Stimulated activated CD4-positive, alpha-beta T cell treated with anti-CD3 and anti-CD28 coated beads, TNF-alpha, amount 100 ng/mL, for 1 hour (primary cell): Measurements from ENCODE around the gene MTG1.
"Not testable (repeated sequence)": the region's sequence is repeated elsewhere in the genome, so short reads cannot be mapped to it uniquely, and the experiment has no call there.

Source experiments
- DNase-seq, 3 donors: peaks; one replicate each; pipeline ENCODE4 v3.0.0-alpha.2; 2020; ENCODE audit warnings: low read depth in 3 of 3, low spot score in 1 of 3

MTG1 gene

DNA sequence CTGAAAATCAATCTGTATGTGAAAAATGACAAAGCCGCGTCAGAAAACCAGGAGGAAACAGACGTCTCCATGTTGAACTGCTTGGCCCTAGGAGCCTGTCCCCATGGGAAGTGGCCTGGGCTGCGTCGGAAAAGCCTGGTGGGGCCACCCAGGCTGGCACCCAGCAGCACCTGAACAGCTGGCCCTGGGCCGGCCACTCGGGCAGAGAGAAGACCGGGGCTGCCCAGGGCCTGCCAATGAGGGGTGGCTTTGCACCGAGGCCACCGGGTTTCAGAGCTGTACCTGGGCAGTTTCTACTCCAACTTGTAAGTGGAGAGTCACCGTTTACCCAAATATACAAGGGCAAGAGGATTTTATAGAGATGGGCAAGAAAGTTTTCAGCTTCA, 35.0 kb upstream of the MTG1 start:
- DNase-seq, result no peak

GRCh38 chr10:133359554-133359971, 34.4 kb upstream of the MTG1 start:
- DNase-seq, result no peak

- no peak for DNase-seq
Measured at GRCh38 chr10:133359972-133360610, 33.9 kb upstream of the MTG1 start.

DNA sequence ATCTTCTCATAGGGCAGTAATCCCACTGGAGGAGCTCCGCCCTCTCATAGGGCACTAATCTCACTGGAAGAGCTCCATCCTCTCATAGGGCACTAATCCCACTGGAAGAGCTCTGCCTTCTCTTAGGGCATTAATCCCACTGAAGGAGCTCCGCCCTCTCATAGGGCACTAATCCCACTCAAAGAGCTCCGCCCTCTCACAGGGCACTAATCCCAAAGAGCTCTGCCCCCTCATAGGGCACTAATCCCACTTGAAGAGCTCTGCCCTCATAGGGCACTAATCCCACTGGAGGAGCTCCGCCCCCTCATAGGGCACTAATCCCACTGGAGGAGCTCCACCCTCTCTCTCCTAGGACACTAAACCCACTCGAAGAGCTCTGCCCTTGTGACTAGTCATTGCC, 32.7 kb upstream of the MTG1 start:
- no peak for DNase-seq

GRCh38 chr10:133361773-133362441, 32.0 kb upstream of the MTG1 start:
- no peak for DNase-seq

GRCh38 chr10:133362846-133363245, 31.1 kb upstream of the MTG1 start:
- DNase-seq, result no peak

- DNase-seq, result no peak
Measured at GRCh38 chr10:133364645-133365431, 29.1 kb upstream of the MTG1 start.

GRCh38 chr10:133365461-133366129, 28.4 kb upstream of the MTG1 start:
- DNase-seq, result no peak

GRCh38 chr10:133366130-133366478, 27.9 kb upstream of the MTG1 start:
- no peak for DNase-seq

GRCh38 chr10:133366751-133367150, 27.2 kb upstream of the MTG1 start:
- DNase-seq, result no peak

GRCh38 chr10:133367461-133367860, 26.5 kb upstream of the MTG1 start:
- not testable (repeated sequence) for DNase-seq

DNA sequence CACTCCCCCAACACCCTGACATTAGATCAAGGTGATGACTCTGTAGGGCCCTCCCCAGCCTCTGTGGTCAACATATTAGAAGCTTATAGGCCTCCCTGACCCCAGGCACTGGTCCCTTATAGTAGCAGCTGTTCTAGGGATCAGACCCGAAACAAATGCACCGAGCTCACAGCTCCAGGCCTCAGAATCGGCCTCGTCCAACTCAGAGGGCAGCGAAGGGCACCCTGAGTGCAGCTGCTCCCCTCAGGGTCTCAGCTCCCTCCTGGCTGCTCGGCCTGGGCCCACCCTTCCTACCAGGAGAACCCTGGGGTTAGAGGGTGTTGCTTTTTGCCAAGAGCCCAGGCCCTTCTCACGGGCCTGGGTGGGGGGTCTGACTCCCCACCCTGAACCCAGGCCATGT, 25.8 kb upstream of the MTG1 start:
- no peak for DNase-seq

DNA sequence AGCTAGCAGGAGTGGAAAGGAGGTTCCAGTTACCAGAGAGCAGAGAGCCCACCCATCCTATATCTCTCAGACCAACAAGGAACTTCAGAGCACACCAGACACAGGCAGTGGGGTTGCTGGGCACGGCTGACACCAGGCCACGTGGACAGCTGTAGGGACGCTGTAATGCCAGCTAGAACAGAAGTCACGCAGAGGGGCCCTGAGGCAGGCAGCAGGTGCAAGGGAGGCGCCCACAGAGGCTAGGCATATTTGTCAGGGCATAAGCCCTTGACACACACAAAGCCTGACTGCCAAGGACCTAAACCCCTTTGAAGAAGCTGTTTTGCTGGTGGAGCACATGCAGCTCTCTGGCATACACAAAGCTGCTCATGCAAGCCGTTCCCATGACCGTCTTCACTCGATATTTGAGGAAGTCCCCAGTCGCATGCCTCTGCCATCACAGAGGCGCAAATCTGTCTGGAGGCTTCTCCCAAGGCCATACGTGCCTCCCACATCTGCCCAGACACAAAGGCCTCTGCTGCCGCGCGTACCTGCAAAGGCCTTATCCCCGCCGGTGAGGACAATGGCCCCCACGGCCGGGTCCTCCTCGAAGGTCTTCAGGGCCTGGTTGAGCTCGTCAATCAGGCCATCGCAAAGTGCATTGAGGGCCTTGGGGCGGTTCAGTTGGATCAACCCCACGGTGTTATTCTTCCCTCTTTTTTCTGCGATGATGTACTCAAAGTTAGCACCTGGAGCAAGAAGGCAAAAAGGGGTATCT, 23.7 kb upstream of the MTG1 start:
- DNase-seq, result no peak

DNA sequence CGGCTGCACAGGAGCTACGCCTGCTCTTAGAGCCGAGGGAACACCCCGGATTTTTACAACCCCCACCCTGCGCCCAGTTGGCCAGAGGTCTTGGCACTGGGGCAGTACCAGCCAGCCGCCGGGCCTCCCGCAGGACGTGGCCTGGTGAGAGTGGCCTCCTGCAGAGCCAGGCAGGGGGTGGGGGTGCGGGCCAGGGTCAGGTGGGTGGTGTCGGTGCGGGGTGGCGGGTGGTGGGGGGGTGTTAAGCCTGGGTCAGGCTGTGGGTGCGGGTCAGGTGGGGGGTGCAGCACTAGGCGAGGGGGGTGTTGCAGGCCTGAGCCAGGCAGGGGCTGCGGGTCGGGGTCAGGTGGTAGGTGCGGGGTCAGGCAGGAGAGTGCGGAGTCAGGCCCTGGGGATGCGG, 21.4 kb upstream of the MTG1 start:
- DNase-seq, result no peak

- peak; percentile 76 to 93 (median 81) for DNase-seq
Measured at GRCh38 chr10:133373174-133374090, 20.5 kb upstream of the MTG1 start, which contains the start of gene ECHS1. TSS of gene ECHS1 (minus strand) at chr10:133373354. CDS start at chr10:133373333, 21 bp downstream.

DNA sequence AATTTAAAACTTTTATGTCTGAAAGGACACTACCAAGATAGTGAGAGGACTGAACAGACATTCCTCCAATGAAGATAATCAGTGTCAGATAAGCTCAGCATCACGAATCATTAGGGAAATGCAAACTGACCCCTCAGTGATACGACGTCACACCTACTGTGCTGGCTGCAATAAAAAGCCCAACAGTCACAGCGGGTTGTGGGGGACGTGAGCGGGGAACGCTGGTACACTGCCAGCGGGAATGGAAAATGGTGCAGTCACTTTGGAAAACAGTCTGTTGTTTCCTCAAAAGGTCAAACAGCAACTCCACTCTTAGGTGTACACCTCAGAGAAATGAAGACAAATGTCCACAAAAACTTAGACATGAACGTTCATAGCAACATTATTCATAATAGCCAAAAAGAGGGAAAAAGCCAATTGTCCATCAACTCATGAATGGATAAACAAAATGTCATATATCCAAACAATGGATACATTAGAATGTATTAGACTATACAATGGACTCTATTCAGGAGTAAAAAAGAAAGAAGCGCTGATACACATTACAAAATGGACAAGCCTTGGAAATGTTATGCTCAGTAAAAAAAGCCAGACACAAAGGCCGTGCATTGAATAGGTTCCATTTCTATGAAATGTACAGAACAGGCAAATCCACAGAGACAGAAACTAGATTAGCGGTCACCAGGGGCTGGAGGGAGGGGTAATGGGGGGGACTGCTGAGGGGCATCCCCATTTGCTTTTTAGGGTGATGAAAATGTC, 18.4 kb upstream of the MTG1 start:
- no peak for DNase-seq

- DNase-seq, result not testable (repeated sequence)
Measured at GRCh38 chr10:133376183-133376582, 17.8 kb upstream of the MTG1 start.

DNA sequence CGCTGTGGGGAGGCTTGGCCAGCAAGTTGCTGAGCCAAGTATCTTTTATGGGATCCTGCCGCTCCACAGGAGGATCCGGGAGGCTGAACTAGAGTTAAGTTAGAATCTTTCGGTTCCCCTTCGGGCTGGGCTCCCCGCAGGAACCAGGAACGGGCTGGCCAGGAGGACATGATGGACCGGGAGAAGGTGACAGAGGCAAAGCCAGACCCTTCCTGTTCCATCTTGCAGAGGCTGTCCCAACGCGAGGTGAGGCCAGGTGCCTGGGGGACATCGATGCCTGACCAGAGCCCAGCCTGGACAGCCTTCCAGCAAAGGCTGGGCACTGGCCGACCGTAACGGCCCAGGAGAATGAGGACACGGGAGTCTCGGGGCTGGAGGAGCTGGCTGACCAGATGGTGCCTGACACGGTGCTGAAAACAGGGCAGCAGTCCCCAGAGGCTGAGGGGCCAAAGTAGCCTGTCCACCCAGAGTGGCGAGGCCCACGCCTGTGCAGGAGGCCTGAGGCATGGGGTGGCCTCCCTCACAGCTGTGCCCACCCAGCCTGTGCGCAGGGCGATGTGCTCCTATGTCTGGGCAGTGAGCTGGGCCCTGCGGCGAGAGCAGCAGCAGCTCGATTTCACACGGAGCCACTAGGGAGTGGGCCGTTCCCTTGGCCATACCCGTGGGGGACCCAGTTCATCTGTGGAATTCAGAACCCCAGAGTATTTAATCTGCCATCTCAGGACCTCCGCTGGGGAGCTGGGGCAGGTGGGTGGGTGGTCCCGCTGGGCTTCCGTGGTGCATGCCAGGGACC, 16.7 kb upstream of the MTG1 start:
- DNase-seq, result no peak
